Activated T-cell treated with anti-CD3 and anti-CD28 coated beads, Interleukin-2, amount 50 U/mL, for 24 hours (primary cell): ENCODE data around the gene PHF21B.

Experiments used
- DNase-seq: peaks from one replicate; pipeline ENCODE4 v3.0.0-alpha.2; 2020
- H3K27ac Mint-ChIP-seq: 2 replicates; pipeline ENCODE4 v1.8.0; 2020; ENCODE audit warnings: mild to moderate bottlenecking, mixed read lengths
- H3K27me3 Mint-ChIP-seq: 2 replicates; pipeline ENCODE4 v1.8.0; 2020; ENCODE audit warnings: mixed read lengths
- H3K36me3 Mint-ChIP-seq: 2 replicates; pipeline ENCODE4 v1.8.0; 2020; ENCODE audit warnings: low read depth, mixed read lengths
- H3K4me1 Mint-ChIP-seq: 2 replicates; pipeline ENCODE4 v1.8.0; 2020; ENCODE audit warnings: low read depth, mixed read lengths
- H3K4me3 Mint-ChIP-seq: 2 replicates; pipeline ENCODE4 v1.8.0; 2020; ENCODE audit warnings: mild to moderate bottlenecking, moderate library complexity, mixed read lengths
- H3K9me3 Mint-ChIP-seq: 2 replicates; pipeline ENCODE4 v1.8.0; 2020; ENCODE audit warnings: mixed read lengths

PHF21B gene

DNA sequence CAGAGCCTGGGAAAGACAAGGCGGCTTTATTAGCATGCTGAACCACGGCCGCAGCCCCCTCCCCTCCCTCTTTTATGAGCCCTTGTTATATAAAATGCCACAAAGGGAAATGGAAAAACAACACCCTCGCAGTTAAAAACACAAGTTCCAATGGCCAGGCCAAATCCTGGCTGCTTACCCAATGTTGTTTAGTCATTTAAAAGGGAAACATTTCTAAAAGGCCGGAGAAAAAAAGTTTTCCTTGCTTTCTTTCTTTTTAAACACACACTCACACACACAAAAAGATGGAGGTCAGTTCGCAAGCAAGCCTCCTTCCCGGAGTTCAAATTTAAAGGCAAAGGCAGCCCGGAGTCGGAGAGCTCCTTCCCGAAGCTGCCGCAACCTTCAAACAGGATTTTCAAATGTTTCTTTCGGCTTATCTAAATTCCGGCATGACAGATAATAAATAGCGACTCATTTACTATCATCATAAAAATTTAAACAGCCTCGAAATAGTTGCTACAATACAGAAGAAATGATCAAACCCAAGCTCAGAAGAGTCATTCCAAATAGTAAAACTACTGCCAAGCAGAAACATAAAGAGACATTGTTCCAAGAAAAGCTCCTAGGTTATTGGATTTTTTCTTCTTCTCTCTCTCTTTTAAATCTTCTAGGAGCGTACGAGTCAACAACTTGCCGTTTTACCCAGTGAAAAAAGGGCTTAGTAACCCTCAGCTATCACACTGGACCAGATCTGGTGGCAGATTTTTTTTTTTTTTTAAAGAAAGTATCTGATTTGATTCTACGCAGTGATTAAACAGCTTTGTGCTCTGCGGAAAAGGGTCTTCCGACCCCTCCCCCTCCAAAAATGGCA lies 3.5 kb downstream of the PHF21B start:
- Mint-ChIP-seq H3K9me3 (no peaks in the 10 kb centered on the region), H3K27ac (no peak overlapping the region), H3K27me3 (peaks cover 71% of the 10 kb centered on the region), H3K4me3 (peak overlapping the region; percentile 41), H3K4me1 (peaks cover 17% of the 10 kb centered on the region), H3K36me3 (no peaks in the 10 kb centered on the region)
- no peak for DNase-seq

- Mint-ChIP-seq H3K36me3 (no peaks in the 10 kb centered on the region), H3K9me3 (no peaks in the 10 kb centered on the region), H3K4me3 (no peak overlapping the region), H3K4me1 (peaks cover 6% of the 10 kb centered on the region), H3K27me3 (peaks cover 78% of the 10 kb centered on the region), H3K27ac (no peak overlapping the region)
- DNase-seq: no peak
Observed at GRCh38 chr22:45001653-45002052, 8.2 kb downstream of the PHF21B start.

DNA sequence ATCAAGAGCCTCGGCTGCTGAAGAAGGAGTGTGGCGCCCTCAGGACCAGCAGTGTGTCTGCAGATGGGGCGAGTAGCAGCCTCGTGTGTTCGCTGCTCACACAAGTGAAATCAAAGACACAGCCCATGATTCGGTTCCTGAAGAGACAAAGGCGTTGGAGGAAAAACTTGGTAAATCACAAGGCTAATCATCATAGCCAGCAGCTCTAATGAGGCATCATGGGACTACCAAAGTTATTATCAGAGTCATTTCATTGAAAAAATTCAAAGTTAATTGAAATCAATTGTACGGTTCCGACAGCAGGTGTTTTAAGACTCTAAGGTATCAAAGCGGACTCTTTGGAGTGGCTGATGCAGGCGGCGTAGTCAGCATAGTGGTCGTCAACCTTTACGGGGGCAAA lies 9.5 kb downstream of the PHF21B start:
- H3K4me1 Mint-ChIP-seq: no peaks in the 10 kb centered on the region
- no peak for DNase-seq
- no peaks in the 10 kb centered on the region for H3K36me3 Mint-ChIP-seq
- H3K4me3 Mint-ChIP-seq: no peak overlapping the region
- no peaks in the 10 kb centered on the region for H3K9me3 Mint-ChIP-seq
- H3K27ac Mint-ChIP-seq: no peak overlapping the region
- H3K27me3 Mint-ChIP-seq: peaks cover 70% of the 10 kb centered on the region

DNA sequence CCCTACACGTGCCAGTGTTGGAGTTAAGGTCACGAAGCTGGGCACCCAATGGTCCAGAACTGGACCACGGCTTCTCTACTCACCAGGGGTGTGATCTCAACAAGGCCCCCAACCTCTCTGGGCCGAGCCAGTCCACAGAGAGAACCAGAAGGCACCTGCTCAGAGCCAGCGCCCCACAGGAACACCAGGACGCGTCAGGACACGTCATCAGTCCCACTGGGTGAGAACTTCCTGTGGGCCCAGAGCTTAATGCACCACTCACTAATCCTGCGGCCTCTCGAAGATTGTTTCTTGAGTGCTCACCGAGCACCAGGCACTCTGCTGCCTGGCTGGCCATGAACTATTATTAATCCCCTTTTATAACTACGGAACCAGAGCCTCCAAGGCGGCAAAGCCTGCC lies 10.1 kb downstream of the PHF21B start:
- Mint-ChIP-seq H3K27me3 (peaks cover 63% of the 10 kb centered on the region), H3K9me3 (no peaks in the 10 kb centered on the region), H3K4me3 (no peak overlapping the region), H3K4me1 (no peaks in the 10 kb centered on the region), H3K36me3 (no peaks in the 10 kb centered on the region), H3K27ac (no peak overlapping the region)
- DNase-seq: no peak

DNA sequence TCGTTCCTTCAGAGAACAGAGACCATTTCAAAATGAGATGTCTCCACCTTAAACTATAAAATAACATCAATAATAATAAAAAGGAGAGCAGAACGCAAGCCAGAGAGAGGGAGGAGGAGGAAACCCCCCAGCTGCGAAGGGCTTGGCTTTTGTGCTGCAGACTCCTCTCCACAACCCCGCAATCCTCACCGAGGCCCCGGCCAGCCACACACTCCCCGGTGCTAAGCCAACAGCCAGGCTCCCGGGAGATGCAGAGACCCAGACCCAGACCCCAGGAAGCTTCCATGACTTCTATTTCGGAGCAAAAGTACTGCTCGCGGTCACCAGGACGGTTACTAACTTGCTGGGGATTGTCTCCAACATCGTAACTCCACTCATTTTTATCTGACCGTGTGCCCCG lies 10.6 kb downstream of the PHF21B start:
- Mint-ChIP-seq H3K4me3 (no peak overlapping the region), H3K4me1 (no peaks in the 10 kb centered on the region), H3K27me3 (peaks cover 59% of the 10 kb centered on the region), H3K9me3 (no peaks in the 10 kb centered on the region), H3K27ac (no peak overlapping the region), H3K36me3 (no peaks in the 10 kb centered on the region)
- no peak for DNase-seq

- peaks cover 50% of the 10 kb centered on the region for H3K27me3 Mint-ChIP-seq
- H3K9me3 Mint-ChIP-seq: no peaks in the 10 kb centered on the region
- no peaks in the 10 kb centered on the region for H3K4me1 Mint-ChIP-seq
- no peak for DNase-seq
- no peak overlapping the region for H3K27ac Mint-ChIP-seq
- H3K36me3 Mint-ChIP-seq: no peaks in the 10 kb centered on the region
- no peak overlapping the region for H3K4me3 Mint-ChIP-seq
Observed at GRCh38 chr22:44998296-44998695, 11.5 kb downstream of the PHF21B start.

DNA sequence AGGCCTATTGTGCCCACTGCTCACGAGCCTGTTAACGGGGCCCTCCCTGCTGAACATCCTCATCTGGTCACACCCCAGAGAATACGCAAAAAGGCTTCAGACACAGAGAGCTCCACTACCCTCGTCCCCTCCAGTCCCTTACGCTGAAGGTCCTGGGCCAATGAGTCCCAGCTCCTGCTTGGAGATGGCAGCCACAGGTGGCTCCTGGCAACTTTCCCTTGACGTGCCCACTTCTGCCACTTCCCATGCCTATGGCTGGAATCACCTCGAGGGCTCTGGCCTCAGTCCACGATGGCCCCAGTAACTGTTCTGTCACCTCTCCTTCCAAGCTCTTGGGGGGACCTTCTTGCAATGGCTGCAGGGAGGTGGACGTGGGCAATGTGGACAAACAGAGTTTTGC lies 12.7 kb downstream of the PHF21B start:
- no peaks in the 10 kb centered on the region for H3K9me3 Mint-ChIP-seq
- no peaks in the 10 kb centered on the region for H3K36me3 Mint-ChIP-seq

GRCh38 chr22:44996648-44997047 lies 13.2 kb downstream of the PHF21B start:
- H3K27me3 Mint-ChIP-seq: peaks cover 37% of the 10 kb centered on the region
- H3K27ac Mint-ChIP-seq: no peak overlapping the region
- DNase-seq: no peak
- H3K36me3 Mint-ChIP-seq: no peaks in the 10 kb centered on the region
- no peaks in the 10 kb centered on the region for H3K9me3 Mint-ChIP-seq
- no peaks in the 10 kb centered on the region for H3K4me1 Mint-ChIP-seq
- no peak overlapping the region for H3K4me3 Mint-ChIP-seq

More for the DNA sequence above, 12.7 kb downstream of the PHF21B start:
- no peak overlapping the region for H3K4me3 Mint-ChIP-seq
- peaks cover 39% of the 10 kb centered on the region for H3K27me3 Mint-ChIP-seq
- no peak for DNase-seq
- H3K27ac Mint-ChIP-seq: no peak overlapping the region
- H3K4me1 Mint-ChIP-seq: no peaks in the 10 kb centered on the region

DNA sequence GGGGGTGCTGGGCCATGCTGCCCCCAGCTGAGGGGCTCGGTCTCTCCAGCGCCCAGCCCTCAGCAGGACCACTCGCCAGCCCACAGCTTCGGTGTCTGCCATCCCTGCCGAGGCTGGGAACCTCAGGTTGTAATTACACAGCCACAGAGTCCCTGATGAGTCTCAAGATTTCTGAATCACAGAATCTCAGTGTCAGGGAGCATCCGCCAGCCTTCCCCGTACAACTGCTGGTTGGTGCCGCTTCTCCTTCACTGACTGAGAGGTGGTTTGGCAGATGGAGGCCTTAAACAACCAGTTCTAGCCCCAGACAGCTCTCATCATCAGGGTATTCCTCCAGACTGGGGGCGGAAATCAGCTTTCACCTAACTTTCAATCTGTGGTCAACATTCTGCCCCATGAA lies 13.7 kb downstream of the PHF21B start:
- Mint-ChIP-seq H3K9me3 (no peaks in the 10 kb centered on the region), H3K27ac (no peak overlapping the region), H3K4me3 (no peak overlapping the region), H3K4me1 (no peaks in the 10 kb centered on the region), H3K27me3 (peaks cover 34% of the 10 kb centered on the region), H3K36me3 (no peaks in the 10 kb centered on the region)
- DNase-seq: no peak

DNA sequence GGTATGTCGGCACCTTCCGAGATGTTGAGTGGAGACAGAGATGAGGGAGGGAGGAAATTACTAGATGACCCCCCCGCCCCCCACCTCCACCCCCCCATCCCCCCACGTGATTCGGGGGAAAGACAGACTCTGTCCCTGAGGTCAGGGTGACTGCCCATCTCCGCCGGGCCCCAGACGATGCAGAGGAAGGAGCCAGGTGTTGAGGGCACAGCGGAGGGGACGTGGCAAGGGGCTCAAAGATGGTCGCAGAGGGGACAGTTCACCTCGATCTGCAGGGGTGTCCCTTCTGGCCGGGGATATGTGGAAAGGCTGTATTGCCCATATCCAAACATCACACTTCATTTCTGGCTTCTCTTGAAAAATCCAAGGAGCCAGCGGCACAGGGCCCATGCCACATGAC lies 14.1 kb downstream of the PHF21B start:
- no peaks in the 10 kb centered on the region for H3K9me3 Mint-ChIP-seq
- peaks cover 33% of the 10 kb centered on the region for H3K27me3 Mint-ChIP-seq
- H3K36me3 Mint-ChIP-seq: no peaks in the 10 kb centered on the region
- H3K4me1 Mint-ChIP-seq: no peaks in the 10 kb centered on the region
- no peak for DNase-seq
- H3K27ac Mint-ChIP-seq: no peak overlapping the region
- H3K4me3 Mint-ChIP-seq: no peak overlapping the region

DNA sequence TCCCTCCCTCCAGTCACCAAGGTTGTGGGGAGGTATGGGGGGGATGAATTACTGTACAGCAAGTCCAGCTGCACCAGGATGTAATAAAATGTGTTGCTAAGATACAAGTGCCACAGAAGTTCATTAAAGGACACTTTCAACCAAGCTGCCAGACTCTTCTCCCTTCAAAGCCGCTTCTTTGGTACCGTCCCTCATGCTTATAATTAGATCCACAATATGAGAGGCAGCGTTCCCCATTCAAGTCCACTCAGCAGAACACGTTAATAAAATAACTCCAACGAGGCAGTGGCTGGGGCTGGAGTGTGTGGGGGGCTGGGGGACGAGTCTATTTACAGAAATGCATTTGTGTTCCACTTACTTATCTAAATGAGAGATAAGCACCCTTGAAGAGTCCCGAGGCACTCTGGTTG lies 14.7 kb downstream of the PHF21B start:
- Mint-ChIP-seq H3K4me1 (no peaks in the 10 kb centered on the region), H3K36me3 (no peaks in the 10 kb centered on the region), H3K9me3 (no peaks in the 10 kb centered on the region), H3K27ac (no peak overlapping the region), H3K4me3 (no peak overlapping the region), H3K27me3 (peaks cover 27% of the 10 kb centered on the region)
- no peak for DNase-seq

DNA sequence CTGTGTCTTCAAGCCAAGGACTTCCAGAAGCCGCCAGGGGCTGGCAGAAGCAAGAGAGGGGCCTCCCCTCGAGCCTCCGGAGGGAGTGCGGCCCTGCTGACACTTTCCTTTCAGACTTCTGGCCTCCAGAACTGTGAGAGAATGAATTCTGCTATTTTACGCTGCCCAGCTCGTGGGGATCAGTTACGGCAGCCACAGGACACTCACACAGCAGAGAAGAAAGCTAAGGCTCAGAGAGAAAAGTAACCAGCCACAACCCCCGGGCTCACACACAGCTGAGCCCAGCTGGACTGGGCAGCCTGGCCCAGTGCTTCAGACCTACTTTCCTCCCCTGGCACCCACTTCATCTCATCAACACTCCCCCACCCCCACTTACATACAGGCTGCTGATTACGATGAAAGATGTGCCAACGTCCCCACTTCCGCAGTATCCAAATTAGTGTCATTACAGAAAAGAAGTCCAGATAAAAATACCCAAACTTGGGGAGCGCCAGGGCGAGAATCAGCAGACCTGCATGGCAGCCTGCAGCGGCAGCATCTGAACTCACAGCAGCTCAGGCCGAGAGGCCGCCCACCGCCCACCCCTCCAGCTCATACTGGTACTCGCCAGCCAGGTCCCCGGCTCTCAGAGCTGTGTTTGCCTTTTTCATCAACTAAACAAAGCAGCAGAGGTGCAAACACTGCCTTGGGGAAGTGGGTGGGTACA lies 15.3 kb downstream of the PHF21B start:
- Mint-ChIP-seq H3K9me3 (no peaks in the 10 kb centered on the region), H3K4me1 (no peaks in the 10 kb centered on the region), H3K27ac (no peak overlapping the region), H3K36me3 (no peaks in the 10 kb centered on the region), H3K4me3 (no peak overlapping the region), H3K27me3 (peaks cover 25% of the 10 kb centered on the region)
- DNase-seq: no peak

- no peak for DNase-seq
- no peaks in the 10 kb centered on the region for H3K36me3 Mint-ChIP-seq
- H3K4me1 Mint-ChIP-seq: no peaks in the 10 kb centered on the region
- H3K9me3 Mint-ChIP-seq: no peaks in the 10 kb centered on the region
- H3K4me3 Mint-ChIP-seq: no peak overlapping the region
- H3K27me3 Mint-ChIP-seq: peaks cover 31% of the 10 kb centered on the region
- H3K27ac Mint-ChIP-seq: no peak overlapping the region
Observed at GRCh38 chr22:44992166-44992565, 17.6 kb downstream of the PHF21B start.

DNA sequence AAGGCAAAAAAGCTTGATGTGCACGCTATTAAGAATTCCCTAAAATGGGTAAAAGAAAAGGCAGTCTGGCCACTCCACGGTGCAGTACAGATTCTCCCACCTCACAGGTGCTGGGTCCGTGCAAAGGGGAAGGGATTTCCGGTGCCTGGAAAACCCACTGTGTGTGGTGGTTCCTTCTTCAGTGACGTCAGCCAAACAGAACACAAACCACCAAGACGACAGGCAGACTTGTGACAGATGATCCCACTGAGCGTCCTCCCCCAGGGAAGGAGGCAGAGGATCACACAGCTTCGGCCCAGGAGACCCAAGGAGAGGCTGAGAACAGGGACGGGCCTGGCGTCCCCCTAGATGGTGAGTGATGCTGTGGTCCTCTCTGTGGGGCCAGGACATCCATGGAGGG lies 18.6 kb downstream of the PHF21B start:
- Mint-ChIP-seq H3K36me3 (no peaks in the 10 kb centered on the region), H3K27me3 (peaks cover 21% of the 10 kb centered on the region), H3K27ac (no peak overlapping the region), H3K4me1 (no peaks in the 10 kb centered on the region), H3K9me3 (no peaks in the 10 kb centered on the region), H3K4me3 (no peak overlapping the region)
- no peak for DNase-seq

DNA sequence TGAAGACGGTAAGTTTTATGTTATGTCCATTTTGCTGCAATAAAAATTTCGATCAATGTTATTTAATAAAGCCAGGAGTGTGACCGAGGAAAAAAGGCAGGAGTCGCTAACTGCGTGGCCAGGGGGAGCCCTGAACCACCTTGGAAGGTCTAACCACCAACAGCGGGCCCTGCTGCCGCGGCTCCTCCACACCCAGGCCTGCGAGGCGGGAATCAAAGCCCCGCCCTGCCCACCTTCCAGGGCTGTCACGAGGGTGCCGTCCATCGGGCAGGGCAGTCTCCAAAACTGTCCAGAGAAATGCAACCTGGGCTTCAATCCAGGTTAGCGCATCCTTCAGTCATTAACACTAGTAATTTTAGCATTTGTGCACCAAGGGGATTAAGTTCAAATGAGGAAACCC lies 19.0 kb downstream of the PHF21B start:
- H3K4me1 Mint-ChIP-seq: no peaks in the 10 kb centered on the region
- H3K36me3 Mint-ChIP-seq: no peaks in the 10 kb centered on the region
- no peak overlapping the region for H3K27ac Mint-ChIP-seq
- peaks cover 20% of the 10 kb centered on the region for H3K27me3 Mint-ChIP-seq
- no peak overlapping the region for H3K4me3 Mint-ChIP-seq
- DNase-seq: no peak
- no peaks in the 10 kb centered on the region for H3K9me3 Mint-ChIP-seq
